CD8-positive, alpha-beta memory T cell (primary cell): ENCODE measurements around the gene CTPS2. TPM values are rescaled to one million over a fixed set of nuclear protein-coding genes. Genes with fewer than 3 reads are reported as not detected.
"Not testable (repeated sequence)": the region's sequence is repeated elsewhere in the genome, so short reads cannot be mapped to it uniquely, and the experiment has no call there.

Experiments used
- CTCF ChIA-PET: fragments of 350-600 bp; sonication (Branson Sonifier 250); formaldehyde crosslinking; loops from one replicate; lab custom pipeline; 2021; ENCODE audit warnings: antibody characterized with exemption; lab: Charles Lee
- POLR2A ChIA-PET: fragments of 350-600 bp; sonication (Branson Sonifier 250); formaldehyde crosslinking; loops from one replicate; lab custom pipeline; 2021; ENCODE audit warnings: antibody characterized with exemption; lab: Charles Lee
- DNase-seq, 5 donors: peaks; one replicate each; pipeline versions ENCODE4 v3.0.0 to v3.0.0-alpha.2; 2020 to 2022; ENCODE audit warnings: mixed read lengths in 1 of 5
- H3K27ac ChIP-seq: one replicate; pipeline ENCODE4 v1.7.0; 2013; ENCODE audit warnings: low read depth, mild to moderate bottlenecking, low read length, moderate library complexity
- H3K27me3 ChIP-seq: 2 replicates; pipeline ENCODE4 v1.7.0; 2013; ENCODE audit warnings: low read length, mild to moderate bottlenecking; ENCODE audit not compliant: insufficient read depth, poor library complexity, severe bottlenecking
- H3K36me3 ChIP-seq: 2 replicates; pipeline ENCODE4 v1.7.0; 2013; ENCODE audit warnings: mild to moderate bottlenecking, low read length, moderate library complexity; ENCODE audit not compliant: insufficient read depth
- H3K4me1 ChIP-seq: 2 replicates; pipeline ENCODE4 v1.7.0; 2013; ENCODE audit warnings: mild to moderate bottlenecking, low read length, moderate library complexity; ENCODE audit not compliant: insufficient read depth
- H3K4me3 ChIP-seq: 2 replicates; pipeline ENCODE4 v1.7.0; 2013; ENCODE audit warnings: mild to moderate bottlenecking, low read length
- H3K9me3 ChIP-seq: 2 replicates; pipeline ENCODE4 v1.7.0; 2013; ENCODE audit warnings: mild to moderate bottlenecking, low read length
- H3K27ac Mint-ChIP-seq, 8 donors: one replicate each; pipeline ENCODE4 v1.8.0; 2020 to 2021; ENCODE audit warnings: mixed read lengths in 8 of 8, mild to moderate bottlenecking in 6 of 8, inconsistent platforms in 3 of 8, moderate library complexity in 3 of 8
- H3K27me3 Mint-ChIP-seq, 2 donors: one replicate each; pipeline ENCODE4 v1.8.0; 2020 to 2021; ENCODE audit warnings: mixed read lengths in 2 of 2, mild to moderate bottlenecking in 1 of 2, moderate library complexity in 1 of 2
- H3K36me3 Mint-ChIP-seq, 3 donors: one replicate each; pipeline ENCODE4 v1.8.0; 2020 to 2021; ENCODE audit warnings: mixed read lengths in 3 of 3, inconsistent platforms in 1 of 3, mild to moderate bottlenecking in 1 of 3
- H3K4me1 Mint-ChIP-seq, 3 donors: one replicate each; pipeline ENCODE4 v1.8.0; 2020 to 2021; ENCODE audit warnings: mixed read lengths in 3 of 3, inconsistent platforms in 1 of 3, mild to moderate bottlenecking in 1 of 3
- H3K4me3 Mint-ChIP-seq, 7 donors: one replicate each; pipeline ENCODE4 v1.8.0; 2020 to 2021; ENCODE audit warnings: mixed read lengths in 7 of 7, mild to moderate bottlenecking in 6 of 7, moderate library complexity in 4 of 7, inconsistent platforms in 2 of 7
- H3K9me3 Mint-ChIP-seq, 5 donors: one replicate each; pipeline ENCODE4 v1.8.0; 2020 to 2022; ENCODE audit warnings: mixed read lengths in 5 of 5, mild to moderate bottlenecking in 3 of 5, moderate library complexity in 2 of 5, inconsistent platforms in 1 of 5
- polyA plus RNA-seq: library from polyadenylated mRNA; unstranded; fragments of 300-500 nt; fragmentation: Illumina TruSeq; gene quantifications from one replicate; pipeline ENCODE4 v1.2.3, GENCODE V29; 2021
- total RNA-seq, 2 experiments: library from RNA; stranded (reverse); gene quantifications; one replicate each; pipeline ENCODE4 v1.2.3, GENCODE V29; 2021

Gene CTPS2
- total and polyA plus RNA-seq, 3 experiments from 2014 or later = 3.1 to 5.7 (median 5.2) TPM

GRCh38 chrX:16610654-16611053 lies 101.8 kb downstream of the CTPS2 start:
- H3K27ac Mint-ChIP-seq, POLR2A ChIA-PET, H3K27ac ChIP-seq, DNase-seq, H3K4me3 ChIP-seq, CTCF ChIA-PET, H3K9me3 Mint-ChIP-seq, H3K4me3 Mint-ChIP-seq, H3K4me1 Mint-ChIP-seq, H3K36me3 ChIP-seq, H3K4me1 ChIP-seq, H3K27me3 ChIP-seq, H3K9me3 ChIP-seq, H3K27me3 Mint-ChIP-seq: not testable (repeated sequence)
- H3K36me3 Mint-ChIP-seq = peaks cover 5 to 27% (median 14%) of the 10 kb centered on the region in 3 donors

- Mint-ChIP-seq H3K27me3 (peaks cover 0 to 1% of the 10 kb centered on the region in 2 donors), H3K36me3 (peaks cover 5 to 27% (median 14%) of the 10 kb centered on the region in 3 donors), H3K27ac (no peak overlapping the region), H3K4me1 (peaks cover 0 to 2% (median under 1%) of the 10 kb centered on the region in 3 donors), H3K9me3 (no peaks in the 10 kb centered on the region), H3K4me3 (no peak overlapping the region)
- peaks cover 8% of the 10 kb centered on the region for H3K4me1 ChIP-seq
- no peak overlapping the region for H3K27ac ChIP-seq
- no peaks in the 10 kb centered on the region for H3K9me3 ChIP-seq
- POLR2A ChIA-PET = no interaction called here
- no peaks in the 10 kb centered on the region for H3K36me3 ChIP-seq
- CTCF ChIA-PET = no interaction called here
- DNase-seq = no peak
- H3K27me3 ChIP-seq = no peaks in the 10 kb centered on the region
- H3K4me3 ChIP-seq = no peak overlapping the region
Observed at GRCh38 chrX:16610121-16610621, 102.3 kb downstream of the CTPS2 start.

- DNase-seq = no peak
- no peaks in the 10 kb centered on the region for H3K36me3 ChIP-seq
- ChIA-PET CTCF (no interaction called here), POLR2A (no interaction called here)
- peaks cover 21% of the 10 kb centered on the region for H3K4me1 ChIP-seq
- H3K4me3 ChIP-seq = no peak overlapping the region
- H3K27ac ChIP-seq = no peak overlapping the region
- Mint-ChIP-seq H3K27me3 (peaks cover 0 to 4% of the 10 kb centered on the region in 2 donors), H3K4me3 (no peak overlapping the region), H3K9me3 (no peaks in the 10 kb centered on the region), H3K27ac (no peak overlapping the region), H3K4me1 (peaks cover 7 to 16% (median 14%) of the 10 kb centered on the region in 3 donors), H3K36me3 (peaks cover 4 to 13% (median 5%) of the 10 kb centered on the region in 3 donors)
- no peaks in the 10 kb centered on the region for H3K9me3 ChIP-seq
- H3K27me3 ChIP-seq = no peaks in the 10 kb centered on the region
Observed at GRCh38 chrX:16606142-16606720, 106.2 kb downstream of the CTPS2 start.

GRCh38 chrX:16604337-16604736 lies 108.1 kb downstream of the CTPS2 start:
- CTCF ChIA-PET = no interaction called here
- Mint-ChIP-seq H3K36me3 (peaks cover 0 to 8% (median 2%) of the 10 kb centered on the region in 3 donors), H3K9me3 (no peaks in the 10 kb centered on the region), H3K4me3 (peak overlapping the region in 1 of 7 donors; percentile 42), H3K4me1 (peaks cover 7 to 16% (median 14%) of the 10 kb centered on the region in 3 donors), H3K27ac (peak overlapping the region in 6 of 8 donors; percentile 68 to 90 (median 79)), H3K27me3 (peaks cover 0 to 4% of the 10 kb centered on the region in 2 donors)
- H3K9me3 ChIP-seq = no peaks in the 10 kb centered on the region
- no peak overlapping the region for H3K4me3 ChIP-seq
- POLR2A ChIA-PET = no interaction called here
- no peak for DNase-seq
- H3K27ac ChIP-seq = no peak overlapping the region
- peaks cover 21% of the 10 kb centered on the region for H3K4me1 ChIP-seq
- no peaks in the 10 kb centered on the region for H3K27me3 ChIP-seq
- H3K36me3 ChIP-seq = no peaks in the 10 kb centered on the region

- Mint-ChIP-seq H3K27ac (peak overlapping the region; percentile 21 to 90 (median 78)), H3K27me3 (peaks cover 0 to 4% of the 10 kb centered on the region in 2 donors), H3K4me3 (peak overlapping the region in 5 of 7 donors; percentile 34 to 59 (median 48)), H3K4me1 (peaks cover 7 to 16% (median 14%) of the 10 kb centered on the region in 3 donors), H3K9me3 (no peaks in the 10 kb centered on the region), H3K36me3 (peaks cover 0 to 8% (median 2%) of the 10 kb centered on the region in 3 donors)
- DNase-seq = no peak
- CTCF ChIA-PET = no interaction called here
- POLR2A ChIA-PET = no interaction called here
- Histone ChIP-seq H3K9me3 (no peaks in the 10 kb centered on the region), H3K27me3 (no peaks in the 10 kb centered on the region), H3K27ac (no peak overlapping the region), H3K4me1 (peaks cover 21% of the 10 kb centered on the region), H3K4me3 (no peak overlapping the region), H3K36me3 (no peaks in the 10 kb centered on the region)
Observed at GRCh38 chrX:16603822-16604221, 108.6 kb downstream of the CTPS2 start.

GRCh38 chrX:16603235-16603634 lies 109.2 kb downstream of the CTPS2 start:
- H3K36me3 ChIP-seq, H3K36me3 Mint-ChIP-seq, H3K4me3 ChIP-seq, CTCF ChIA-PET, H3K27ac ChIP-seq, POLR2A ChIA-PET, DNase-seq, H3K9me3 ChIP-seq, H3K27me3 Mint-ChIP-seq, H3K27me3 ChIP-seq, H3K9me3 Mint-ChIP-seq: not testable (repeated sequence)
- H3K4me1 ChIP-seq = peaks cover 21% of the 10 kb centered on the region
- Mint-ChIP-seq H3K27ac (peak overlapping the region in 2 of 8 donors; percentile 50 to 77), H3K4me3 (peak overlapping the region in 1 of 7 donors; percentile 34), H3K4me1 (peaks cover 7 to 16% (median 14%) of the 10 kb centered on the region in 3 donors)

- DNase-seq = no peak
- Histone ChIP-seq H3K27ac (no peak overlapping the region), H3K9me3 (no peaks in the 10 kb centered on the region), H3K4me3 (no peak overlapping the region), H3K36me3 (no peaks in the 10 kb centered on the region), H3K27me3 (no peaks in the 10 kb centered on the region), H3K4me1 (peaks cover 14% of the 10 kb centered on the region)
- no peak overlapping the region for H3K4me3 Mint-ChIP-seq
- H3K4me1 Mint-ChIP-seq = peaks cover 7 to 16% (median 14%) of the 10 kb centered on the region in 3 donors
- no peaks in the 10 kb centered on the region for H3K9me3 Mint-ChIP-seq
- ChIA-PET POLR2A (interaction anchor here (0.7 kb wide), 1 partner anchor 133 kb away, joined by 5 read pairs; no protein-coding TSS in a partner anchor), CTCF (no interaction called here)
- no peak overlapping the region for H3K27ac Mint-ChIP-seq
- peaks cover 0 to 6% of the 10 kb centered on the region in 2 donors for H3K27me3 Mint-ChIP-seq
- H3K36me3 Mint-ChIP-seq = peaks cover 0 to 3% (median 3%) of the 10 kb centered on the region in 3 donors
Observed at GRCh38 chrX:16601885-16602284, 110.6 kb downstream of the CTPS2 start.

GRCh38 chrX:16594490-16594889 lies 118.0 kb downstream of the CTPS2 start:
- H3K4me3 ChIP-seq = no peak overlapping the region
- peaks cover 0 to 5% (median 5%) of the 10 kb centered on the region in 3 donors for H3K4me1 Mint-ChIP-seq
- no peaks in the 10 kb centered on the region for H3K27me3 ChIP-seq
- H3K27ac ChIP-seq = no peak overlapping the region
- H3K4me1 ChIP-seq = no peaks in the 10 kb centered on the region
- peaks cover 0 to 3% of the 10 kb centered on the region in 2 donors for H3K27me3 Mint-ChIP-seq
- peaks cover 5 to 16% (median 5%) of the 10 kb centered on the region in 3 donors for H3K36me3 Mint-ChIP-seq
- no peak for DNase-seq
- no peak overlapping the region for H3K4me3 Mint-ChIP-seq
- H3K36me3 ChIP-seq = no peaks in the 10 kb centered on the region
- ChIA-PET CTCF (no interaction called here), POLR2A (no interaction called here)
- H3K9me3 ChIP-seq = no peaks in the 10 kb centered on the region
- no peak overlapping the region for H3K27ac Mint-ChIP-seq
- H3K9me3 Mint-ChIP-seq = no peaks in the 10 kb centered on the region
